Measurements from ENCODE around the gene PIK3AP1. TPM values are rescaled to one million over a fixed set of nuclear protein-coding genes. Genes with fewer than 3 reads are reported as not detected.

PIK3AP1 gene
- total and polyA plus RNA-seq, 4 experiments from 2014 or later, result 1.1 to 2.6 (median 1.5) TPM

DNA sequence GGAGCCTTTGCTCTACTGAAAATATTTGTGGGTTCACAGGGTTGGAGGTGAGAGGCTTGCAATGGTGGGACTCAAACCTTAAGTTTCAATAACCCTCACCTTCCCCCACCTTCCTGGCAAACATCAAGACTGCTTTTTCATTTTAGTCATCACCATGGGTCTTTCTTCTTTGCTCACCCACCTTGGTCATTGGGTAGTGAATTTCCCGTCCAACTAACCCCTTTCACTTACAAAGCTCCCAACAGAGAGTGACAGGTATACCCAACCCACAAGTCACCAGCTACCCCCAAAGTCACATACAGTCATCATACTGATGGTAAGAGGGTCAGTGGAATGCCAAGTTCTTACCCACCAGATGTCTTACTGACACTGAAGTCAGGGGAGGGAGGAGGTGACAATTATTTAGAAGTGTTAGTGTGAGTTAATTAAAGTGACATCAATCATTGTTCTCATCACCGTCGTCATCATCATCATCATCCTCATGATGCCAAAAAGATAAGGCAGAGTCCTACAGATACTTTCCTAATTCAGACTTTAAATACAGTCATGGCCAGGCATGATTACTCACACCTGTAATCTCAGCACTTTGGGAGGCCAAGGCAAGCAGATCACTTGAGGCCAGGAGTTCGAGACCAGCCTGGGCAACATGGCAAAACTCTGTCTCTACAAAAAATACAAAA, 49.0 kb downstream of the PIK3AP1 start:
- no peak overlapping the region for H3K4me3 ChIP-seq (ENCODE audit: low read length in 2 of 2)
- Mint-ChIP-seq H3K9me3 (no peaks in the 10 kb centered on the region), H3K4me1 (peaks cover 2 to 7% (median 4%) of the 10 kb centered on the region in 4 donors), H3K27me3 (no peaks in the 10 kb centered on the region), H3K4me3 (no peak overlapping the region), H3K36me3 (no peaks in the 10 kb centered on the region), H3K27ac (no peak overlapping the region)
- CTCF ChIA-PET (ENCODE audit: partially characterized antibody), result no interaction called here
- POLR2A ChIA-PET (ENCODE audit: partially characterized antibody), result no interaction called here
- no peak for DNase-seq
- no peaks in the 10 kb centered on the region for H3K9me3 ChIP-seq (ENCODE audit: control insufficient read depth in 1 of 2, low read length in 2 of 2)
- H3K4me1 ChIP-seq (ENCODE audit: insufficient read depth, low read length), result no peaks in the 10 kb centered on the region
- H3K27me3 ChIP-seq (ENCODE audit: insufficient read depth, low read length), result no peaks in the 10 kb centered on the region
- intact Hi-C loops (cut with micrococcal nuclease), result no loop called here
- H3K36me3 ChIP-seq (ENCODE audit: insufficient read depth, low read length), result no peaks in the 10 kb centered on the region
- H3K27ac ChIP-seq (ENCODE audit: low read depth, low read length), result no peak overlapping the region

DNA sequence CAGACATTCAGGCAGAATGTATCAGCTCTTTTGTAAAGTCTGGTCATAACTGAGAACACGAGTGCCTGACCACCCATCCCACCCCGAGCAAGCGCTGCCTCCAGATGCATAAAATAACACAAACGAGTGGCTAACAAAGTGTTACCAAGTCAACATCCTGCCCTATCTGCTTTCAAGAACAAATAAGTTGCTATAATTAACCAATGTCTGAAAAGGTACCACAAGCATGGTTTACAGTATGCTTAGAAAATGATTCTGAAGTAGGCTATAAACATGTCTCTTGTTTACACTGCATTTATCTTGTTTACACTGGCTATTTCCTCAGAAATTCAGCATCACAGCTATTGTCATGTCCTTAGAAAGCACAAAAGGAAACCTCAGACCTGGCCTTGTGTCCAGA, 49.5 kb downstream of the PIK3AP1 start:
- Histone ChIP-seq H3K27me3 (ENCODE audit: insufficient read depth, low read length) (no peaks in the 10 kb centered on the region), H3K4me1 (ENCODE audit: insufficient read depth, low read length) (no peaks in the 10 kb centered on the region), H3K36me3 (ENCODE audit: insufficient read depth, low read length) (no peaks in the 10 kb centered on the region), H3K4me3 (ENCODE audit: low read length in 2 of 2) (no peak overlapping the region), H3K9me3 (ENCODE audit: control insufficient read depth in 1 of 2, low read length in 2 of 2) (no peaks in the 10 kb centered on the region), H3K27ac (ENCODE audit: low read depth, low read length) (no peak overlapping the region)
- intact Hi-C loops (cut with micrococcal nuclease), result no loop called here
- no peaks in the 10 kb centered on the region for H3K9me3 Mint-ChIP-seq
- no peak for DNase-seq
- H3K36me3 Mint-ChIP-seq, result no peaks in the 10 kb centered on the region
- ChIA-PET CTCF (ENCODE audit: partially characterized antibody) (no interaction called here), POLR2A (ENCODE audit: partially characterized antibody) (no interaction called here)
- no peak overlapping the region for H3K4me3 Mint-ChIP-seq
- H3K4me1 Mint-ChIP-seq, result peaks cover 2 to 7% (median 4%) of the 10 kb centered on the region in 4 donors
- no peak overlapping the region for H3K27ac Mint-ChIP-seq
- H3K27me3 Mint-ChIP-seq, result no peaks in the 10 kb centered on the region

DNA sequence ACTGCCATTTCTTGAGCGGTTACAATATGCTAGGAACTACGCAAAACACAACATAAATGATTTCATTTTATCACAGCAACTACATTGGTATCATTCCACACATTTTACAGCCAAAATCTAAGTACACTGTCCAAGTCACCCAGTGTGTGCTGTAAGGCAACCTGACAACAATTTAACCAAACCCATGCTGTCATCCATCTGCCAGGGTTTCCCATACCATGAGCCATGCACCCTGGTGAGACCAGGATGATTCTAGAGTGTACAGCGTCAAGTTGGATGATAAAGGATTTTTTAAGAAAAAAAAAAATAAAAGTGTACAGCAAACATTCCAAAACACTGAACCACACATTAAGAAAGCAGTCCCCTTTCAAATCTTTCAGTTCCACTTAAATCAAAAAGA, 52.9 kb downstream of the PIK3AP1 start:
- Histone ChIP-seq H3K4me3 (ENCODE audit: low read length in 2 of 2) (no peak overlapping the region), H3K36me3 (ENCODE audit: insufficient read depth, low read length) (no peaks in the 10 kb centered on the region), H3K9me3 (ENCODE audit: control insufficient read depth in 1 of 2, low read length in 2 of 2) (no peaks in the 10 kb centered on the region), H3K27ac (ENCODE audit: low read depth, low read length) (no peak overlapping the region), H3K4me1 (ENCODE audit: insufficient read depth, low read length) (no peaks in the 10 kb centered on the region), H3K27me3 (ENCODE audit: insufficient read depth, low read length) (no peaks in the 10 kb centered on the region)
- H3K4me3 Mint-ChIP-seq, result no peak overlapping the region
- ChIA-PET POLR2A (ENCODE audit: partially characterized antibody) (no interaction called here), CTCF (ENCODE audit: partially characterized antibody) (no interaction called here)
- intact Hi-C loops (cut with micrococcal nuclease), result no loop called here
- H3K9me3 Mint-ChIP-seq, result no peaks in the 10 kb centered on the region
- H3K4me1 Mint-ChIP-seq, result peaks cover 0 to 1% (median 0%) of the 10 kb centered on the region in 4 donors
- no peak for DNase-seq
- H3K36me3 Mint-ChIP-seq, result no peaks in the 10 kb centered on the region
- no peaks in the 10 kb centered on the region for H3K27me3 Mint-ChIP-seq
- H3K27ac Mint-ChIP-seq, result no peak overlapping the region

DNA sequence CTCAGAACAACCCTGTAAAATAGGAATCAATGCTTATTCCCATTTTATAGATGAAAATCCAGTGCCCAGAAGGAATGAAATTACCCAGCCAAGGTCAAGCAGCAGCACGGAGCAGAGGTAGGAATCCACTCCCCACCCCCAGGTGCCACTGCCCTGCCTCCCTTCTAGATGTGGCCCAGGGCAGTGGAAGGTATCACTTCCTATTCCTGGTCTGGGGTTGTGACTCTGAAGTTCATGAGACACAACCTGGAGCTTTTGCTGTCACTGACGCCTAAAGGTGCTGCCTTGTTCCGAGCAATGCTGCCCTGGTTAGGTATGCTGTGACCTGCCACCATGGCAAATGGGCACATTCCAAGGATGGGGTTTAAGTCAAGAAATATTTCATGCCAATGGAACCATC, 53.6 kb downstream of the PIK3AP1 start:
- ChIA-PET CTCF (ENCODE audit: partially characterized antibody) (no interaction called here), POLR2A (ENCODE audit: partially characterized antibody) (no interaction called here)
- Mint-ChIP-seq H3K4me3 (no peak overlapping the region), H3K27me3 (no peaks in the 10 kb centered on the region), H3K4me1 (peaks cover 0 to 1% (median 0%) of the 10 kb centered on the region in 4 donors), H3K27ac (no peak overlapping the region), H3K36me3 (no peaks in the 10 kb centered on the region), H3K9me3 (no peaks in the 10 kb centered on the region)
- H3K36me3 ChIP-seq (ENCODE audit: insufficient read depth, low read length), result no peaks in the 10 kb centered on the region
- H3K27me3 ChIP-seq (ENCODE audit: insufficient read depth, low read length), result no peaks in the 10 kb centered on the region
- intact Hi-C loops (cut with micrococcal nuclease), result no loop called here
- no peaks in the 10 kb centered on the region for H3K9me3 ChIP-seq (ENCODE audit: control insufficient read depth in 1 of 2, low read length in 2 of 2)
- no peaks in the 10 kb centered on the region for H3K4me1 ChIP-seq (ENCODE audit: insufficient read depth, low read length)
- H3K4me3 ChIP-seq (ENCODE audit: low read length in 2 of 2), result no peak overlapping the region
- no peak for DNase-seq
- H3K27ac ChIP-seq (ENCODE audit: low read depth, low read length), result no peak overlapping the region

DNA sequence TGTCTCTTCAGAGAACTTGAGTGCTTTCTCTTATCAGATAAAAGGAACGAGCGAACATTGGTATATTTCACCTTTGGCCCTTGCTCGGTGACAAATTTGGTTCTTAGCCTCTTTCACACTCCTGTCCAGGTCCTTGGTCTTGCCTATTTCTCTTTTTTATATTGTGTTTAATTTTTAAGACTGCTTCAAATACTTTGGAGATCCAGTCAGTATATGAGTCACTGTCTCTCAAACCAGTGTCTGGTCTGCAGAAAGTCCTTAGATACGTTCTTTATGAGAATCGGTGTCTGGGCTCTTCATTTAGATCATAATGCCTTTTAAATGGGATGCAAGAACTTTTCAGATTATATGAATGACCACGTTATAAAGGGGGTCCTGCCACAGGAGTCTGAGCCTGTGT, 55.0 kb downstream of the PIK3AP1 start:
- ChIA-PET CTCF (ENCODE audit: partially characterized antibody) (no interaction called here), POLR2A (ENCODE audit: partially characterized antibody) (no interaction called here)
- Mint-ChIP-seq H3K9me3 (no peaks in the 10 kb centered on the region), H3K4me3 (no peak overlapping the region), H3K36me3 (no peaks in the 10 kb centered on the region), H3K27me3 (no peaks in the 10 kb centered on the region), H3K4me1 (no peaks in the 10 kb centered on the region), H3K27ac (no peak overlapping the region)
- intact Hi-C loops (cut with micrococcal nuclease), result no loop called here
- Histone ChIP-seq H3K27ac (ENCODE audit: low read depth, low read length) (no peak overlapping the region), H3K27me3 (ENCODE audit: insufficient read depth, low read length) (no peaks in the 10 kb centered on the region), H3K9me3 (ENCODE audit: control insufficient read depth in 1 of 2, low read length in 2 of 2) (no peaks in the 10 kb centered on the region), H3K4me1 (ENCODE audit: insufficient read depth, low read length) (no peaks in the 10 kb centered on the region), H3K36me3 (ENCODE audit: insufficient read depth, low read length) (no peaks in the 10 kb centered on the region), H3K4me3 (ENCODE audit: low read length in 2 of 2) (no peak overlapping the region)
- DNase-seq, result no peak

DNA sequence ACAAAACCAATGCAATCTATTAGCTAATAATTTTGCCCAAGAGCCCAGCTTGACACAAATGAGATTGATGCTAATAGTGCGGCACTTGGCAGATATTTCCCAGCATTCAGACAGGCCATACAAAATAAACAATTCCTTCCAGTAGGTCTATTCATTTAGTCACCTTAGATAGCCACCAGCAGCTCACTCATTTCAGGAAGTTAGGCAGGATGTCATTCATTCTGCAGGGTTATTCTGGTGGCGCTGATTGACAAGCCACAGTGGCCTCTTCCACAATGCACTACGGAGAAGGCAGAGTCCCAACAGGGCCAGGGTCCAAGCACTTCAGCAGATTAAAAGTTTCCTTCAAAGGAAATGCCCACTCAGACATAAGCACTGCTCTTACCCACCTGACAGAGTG, 55.8 kb downstream of the PIK3AP1 start:
- POLR2A ChIA-PET (ENCODE audit: partially characterized antibody), result no interaction called here
- CTCF ChIA-PET (ENCODE audit: partially characterized antibody), result interaction anchor here (1.1 kb wide), 1 partner anchor 8 kb away, joined by 4 read pairs; no protein-coding TSS in a partner anchor
- DNase-seq, result no peak

DNA sequence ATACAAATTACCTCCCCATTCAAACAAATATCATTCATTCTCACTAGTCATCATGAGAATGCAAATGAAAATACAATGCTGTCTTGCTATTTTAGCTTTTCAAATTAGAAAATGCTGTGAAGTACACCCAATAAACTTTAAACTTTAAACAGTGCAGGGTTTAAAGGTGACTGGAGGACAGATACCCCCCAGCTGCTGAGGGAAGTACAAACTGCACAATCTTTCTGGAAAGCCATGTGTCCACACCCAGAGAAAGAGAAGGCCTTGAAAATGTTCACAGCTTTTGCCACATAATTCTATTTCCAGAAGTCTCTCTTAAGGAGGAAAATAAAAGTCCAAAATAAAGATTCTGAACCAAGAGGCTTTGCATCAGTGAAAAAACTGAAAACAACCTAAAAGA, 56.5 kb downstream of the PIK3AP1 start:
- no peaks in the 10 kb centered on the region for H3K36me3 Mint-ChIP-seq
- H3K27ac Mint-ChIP-seq, result peak overlapping the region in 1 of 7 donors; percentile 57
- ChIA-PET CTCF (ENCODE audit: partially characterized antibody) (interaction anchor here (1.1 kb wide), 1 partner anchor 9 kb away, joined by 4 read pairs; no protein-coding TSS in a partner anchor), POLR2A (ENCODE audit: partially characterized antibody) (no interaction called here)
- Histone ChIP-seq H3K4me1 (ENCODE audit: insufficient read depth, low read length) (no peaks in the 10 kb centered on the region), H3K27ac (ENCODE audit: low read depth, low read length) (no peak overlapping the region), H3K4me3 (ENCODE audit: low read length in 2 of 2) (no peak overlapping the region), H3K9me3 (ENCODE audit: control insufficient read depth in 1 of 2, low read length in 2 of 2) (no peaks in the 10 kb centered on the region), H3K27me3 (ENCODE audit: insufficient read depth, low read length) (no peaks in the 10 kb centered on the region), H3K36me3 (ENCODE audit: insufficient read depth, low read length) (no peaks in the 10 kb centered on the region)
- intact Hi-C loops (cut with micrococcal nuclease), result no loop called here
- no peak overlapping the region for H3K4me3 Mint-ChIP-seq
- no peaks in the 10 kb centered on the region for H3K4me1 Mint-ChIP-seq
- DNase-seq, result no peak
- H3K9me3 Mint-ChIP-seq, result no peaks in the 10 kb centered on the region
- no peaks in the 10 kb centered on the region for H3K27me3 Mint-ChIP-seq

More for the DNA sequence above, 55.8 kb downstream of the PIK3AP1 start:
- no peak overlapping the region for H3K27ac ChIP-seq (ENCODE audit: low read depth, low read length)
- H3K36me3 ChIP-seq (ENCODE audit: insufficient read depth, low read length), result no peaks in the 10 kb centered on the region
- H3K27me3 ChIP-seq (ENCODE audit: insufficient read depth, low read length), result no peaks in the 10 kb centered on the region
- Mint-ChIP-seq H3K9me3 (no peaks in the 10 kb centered on the region), H3K4me1 (no peaks in the 10 kb centered on the region), H3K27me3 (no peaks in the 10 kb centered on the region), H3K27ac (no peak overlapping the region), H3K4me3 (no peak overlapping the region), H3K36me3 (no peaks in the 10 kb centered on the region)
- no peak overlapping the region for H3K4me3 ChIP-seq (ENCODE audit: low read length in 2 of 2)
- H3K9me3 ChIP-seq (ENCODE audit: control insufficient read depth in 1 of 2, low read length in 2 of 2), result no peaks in the 10 kb centered on the region
- intact Hi-C loops (cut with micrococcal nuclease), result no loop called here
- H3K4me1 ChIP-seq (ENCODE audit: insufficient read depth, low read length), result no peaks in the 10 kb centered on the region

DNA sequence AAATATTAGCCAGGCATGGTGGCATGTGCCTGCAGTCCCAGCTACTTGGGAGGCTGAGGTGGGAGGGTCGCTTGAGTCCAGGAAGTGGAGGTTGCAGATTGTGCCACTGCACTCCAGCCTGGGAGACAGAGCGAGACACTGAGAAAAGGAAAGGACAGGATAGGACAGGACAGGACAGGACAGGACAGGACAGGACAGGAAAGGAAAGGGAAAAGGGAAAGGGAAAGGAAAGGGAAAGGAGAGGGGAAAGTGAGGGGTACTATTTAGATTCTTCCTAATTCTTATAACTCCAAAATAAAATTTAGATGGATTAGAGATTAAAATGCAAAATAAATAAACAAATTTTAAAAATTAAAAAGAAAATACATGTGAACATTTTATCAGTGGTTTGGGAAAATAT, 58.7 kb downstream of the PIK3AP1 start:
- intact Hi-C loops (cut with micrococcal nuclease), result no loop called here
- Mint-ChIP-seq H3K27me3 (no peaks in the 10 kb centered on the region), H3K4me1 (no peaks in the 10 kb centered on the region), H3K36me3 (no peaks in the 10 kb centered on the region), H3K27ac (no peak overlapping the region), H3K9me3 (no peaks in the 10 kb centered on the region), H3K4me3 (no peak overlapping the region)
- no peak overlapping the region for H3K4me3 ChIP-seq (ENCODE audit: low read length in 2 of 2)
- no peak overlapping the region for H3K27ac ChIP-seq (ENCODE audit: low read depth, low read length)
- H3K9me3 ChIP-seq (ENCODE audit: control insufficient read depth in 1 of 2, low read length in 2 of 2), result no peaks in the 10 kb centered on the region
- H3K27me3 ChIP-seq (ENCODE audit: insufficient read depth, low read length), result no peaks in the 10 kb centered on the region
- ChIA-PET POLR2A (ENCODE audit: partially characterized antibody) (no interaction called here), CTCF (ENCODE audit: partially characterized antibody) (no interaction called here)
- no peaks in the 10 kb centered on the region for H3K4me1 ChIP-seq (ENCODE audit: insufficient read depth, low read length)
- no peak for DNase-seq
- H3K36me3 ChIP-seq (ENCODE audit: insufficient read depth, low read length), result no peaks in the 10 kb centered on the region
